Testis (tissue), 3 donors: ENCODE data around the gene PARVB. TPM values are rescaled to one million over a fixed set of nuclear protein-coding genes. Genes with fewer than 3 reads are reported as not detected.

Source experiments
- DNase-seq: peaks from one replicate; pipeline ENCODE4 v3.0.0-alpha.2; 2019
- H3K27ac ChIP-seq, 2 donors: fragments of 200-600 bp; sonication (generic); one replicate each; pipeline ENCODE4 v1.5.1; 2019
- H3K27me3 ChIP-seq: fragments of 200-600 bp; sonication (generic); one replicate; pipeline ENCODE4 v1.5.1; 2019
- H3K36me3 ChIP-seq: fragments of 200-600 bp; sonication (generic); one replicate; pipeline ENCODE4 v1.5.1; 2017; ENCODE audit warnings: low read depth; ENCODE audit errors: missing control alignments
- H3K4me1 ChIP-seq: fragments of 200-600 bp; sonication (generic); one replicate; pipeline ENCODE4 v1.5.1; 2019
- H3K4me3 ChIP-seq, 2 donors: fragments of 200-600 bp; sonication (generic); one replicate each; pipeline ENCODE4 v1.5.1; 2017 to 2019
- H3K9me3 ChIP-seq: fragments of 200-600 bp; sonication (generic); one replicate; pipeline ENCODE4 v1.5.1; 2017
- CTCF ChIP-seq, 3 experiments: fragments of 450-650 bp in 2 of 3; fragments of 200-600 bp in 1 of 3; sonication (generic) in 1 of 3; IDR thresholded peaks; one replicate each; pipeline ENCODE4 v1.5.1; 2016 to 2019; ENCODE audit warnings: antibody characterized with exemption in 3 of 3, mild to moderate bottlenecking in 2 of 3, moderate library complexity in 1 of 3
- POLR2A ChIP-seq: fragments of 450-650 bp; IDR thresholded peaks from one replicate; pipeline ENCODE4 v1.6.1; 2017; ENCODE audit warnings: antibody characterized with exemption, mild to moderate bottlenecking, moderate library complexity
- WGBS, 2 donors: methylation state at CpG; one replicate each; pipeline ENCODE4 v1.1.5; 2018; 5-methylcytosine and 5-hydroxymethylcytosine counted together
- intact Hi-C: fragments of 100-400 bp; cut with DNase I; formaldehyde crosslinking; loops from one replicate; pipeline ENCODE4 v1.15.1; 2023; ENCODE audit warnings: low total_unique reads
- polyA plus RNA-seq: library from polyadenylated mRNA; stranded (reverse); fragments of 350-450 nt; fragmentation: Illumina TruSeq; extraction: RNeasy Lipid Tissue Mini Kit (QIAGEN cat#74804); gene quantifications from one replicate; pipeline ENCODE4 v1.2.3, GENCODE V29; 2014; ENCODE audit warnings: low read depth, low replicate concordance; ENCODE audit not compliant: insufficient read depth
- total RNA-seq, 2 donors: library from RNA; depleted of rRNA; stranded (reverse); fragments of >200 nt; gene quantifications; one replicate each; pipeline ENCODE4 v1.2.3, GENCODE V29; 2016

The PARVB gene
- total and polyA plus RNA-seq, 3 donors from 2014 or later: 11.6 to 27.5 (median 23.7) TPM

GRCh38 chr22:44187652-44188230, 163.6 kb downstream of the PARVB start:
- H3K27me3 ChIP-seq: no peaks in the 10 kb centered on the region
- no peaks in the 10 kb centered on the region for H3K9me3 ChIP-seq
- intact Hi-C loops: no loop called here
- DNase-seq: no peak
- no peaks in the 10 kb centered on the region for H3K36me3 ChIP-seq
- no peak overlapping the region for H3K4me3 ChIP-seq
- no peaks in the 10 kb centered on the region for H3K4me1 ChIP-seq
- 94 to 95% methylated on average over 9 to 12 of the region's 12 CpGs for WGBS, 2 donors
- no peak for TF ChIP-seq POLR2A
- no peak for TF ChIP-seq CTCF (IDR thresholded peaks at IDR 0.05)
- no peak overlapping the region for H3K27ac ChIP-seq

- Histone ChIP-seq H3K36me3 (no peaks in the 10 kb centered on the region), H3K4me1 (no peaks in the 10 kb centered on the region), H3K27ac (no peak overlapping the region), H3K27me3 (no peaks in the 10 kb centered on the region), H3K9me3 (no peaks in the 10 kb centered on the region), H3K4me3 (no peak overlapping the region)
- no peak for DNase-seq
- 97 to 99% methylated on average over 7 to 8 of the region's 8 CpGs for WGBS, 2 donors
- TF ChIP-seq CTCF (IDR thresholded peaks at IDR 0.05) (no peak), POLR2A (no peak)
- intact Hi-C loops: no loop called here
Observed at GRCh38 chr22:44188316-44188715, 164.2 kb downstream of the PARVB start.

DNA sequence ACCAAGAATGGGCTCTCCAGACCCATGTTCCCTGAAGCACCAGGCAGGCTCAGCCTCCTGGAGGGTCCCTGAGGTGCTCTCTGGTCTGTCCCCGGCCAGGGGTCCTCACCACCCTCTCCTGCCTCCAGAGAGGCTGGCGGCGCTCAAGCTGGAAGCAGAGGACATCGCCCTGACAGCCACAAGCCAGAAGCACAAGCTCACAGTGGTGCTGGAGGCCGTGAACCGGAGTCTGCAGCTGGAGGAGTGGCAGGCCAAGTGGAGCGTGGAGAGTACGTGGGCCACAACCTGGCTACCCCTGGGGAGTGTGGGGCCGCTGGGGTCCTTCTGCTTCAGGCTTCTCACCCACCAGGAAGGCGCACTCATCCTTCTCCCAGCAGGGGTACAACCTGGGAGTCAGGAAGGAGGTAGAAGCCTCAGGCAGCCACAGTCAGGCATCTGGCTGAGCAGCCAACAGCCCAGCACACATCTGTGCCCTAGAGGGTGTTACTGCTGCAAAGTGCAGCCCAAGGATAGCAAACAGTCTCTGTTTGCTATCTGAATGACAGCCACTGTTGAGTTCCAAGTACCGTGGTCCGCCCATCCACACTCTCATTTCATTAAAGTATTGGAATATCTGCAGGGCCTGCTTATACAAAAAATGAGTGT, 165.0 kb downstream of the PARVB start:
- no peaks in the 10 kb centered on the region for H3K9me3 ChIP-seq
- intact Hi-C loops: no loop called here
- 91 to 96% methylated on average over 4 to 12 of the region's 12 CpGs for WGBS, 2 donors
- H3K4me1 ChIP-seq: no peaks in the 10 kb centered on the region
- no peak overlapping the region for H3K27ac ChIP-seq
- no peaks in the 10 kb centered on the region for H3K36me3 ChIP-seq
- H3K4me3 ChIP-seq: no peak overlapping the region
- no peaks in the 10 kb centered on the region for H3K27me3 ChIP-seq
- TF ChIP-seq CTCF (IDR thresholded peaks at IDR 0.05): no peak
- TF ChIP-seq POLR2A: no peak
- DNase-seq: no peak

GRCh38 chr22:44190381-44190976, 166.4 kb downstream of the PARVB start:
- Histone ChIP-seq H3K9me3 (no peaks in the 10 kb centered on the region), H3K27ac (no peak overlapping the region), H3K36me3 (no peaks in the 10 kb centered on the region), H3K4me1 (no peaks in the 10 kb centered on the region), H3K27me3 (no peaks in the 10 kb centered on the region), H3K4me3 (no peak overlapping the region)
- WGBS, 2 donors: 80 to 89% methylated on average over 3 to 12 of the region's 12 CpGs
- TF ChIP-seq CTCF (IDR thresholded peaks at IDR 0.05): no peak
- no peak for TF ChIP-seq POLR2A
- intact Hi-C loops: no loop called here
- no peak for DNase-seq
